ENCODE data around the gene WDR73.
A peak's percentile ranks its signal among the peaks of the same experiment; 100 is the strongest.

The WDR73 gene

GRCh38 chr15:84657748-84658079 lies 3.6 kb upstream of the WDR73 start:
- peak overlapping the region; percentile 52 for H3K4me3 ChIP-seq (replicated peaks; ENCODE audit: low read depth, low read length)
- no peak for TF ChIP-seq CTCF (IDR thresholded peaks at IDR 0.05; ENCODE audit: low read length, missing control alignments)
- no peak for DNase-seq (ENCODE audit: low read depth)

- no peak overlapping the region for H3K4me3 ChIP-seq (replicated peaks; ENCODE audit: low read depth, low read length)
- TF ChIP-seq CTCF (IDR thresholded peaks at IDR 0.05; ENCODE audit: low read length, missing control alignments): no peak
- DNase-seq (ENCODE audit: low read depth): no peak
Observed at GRCh38 chr15:84656972-84657371, 2.9 kb upstream of the WDR73 start.

GRCh38 chr15:84654689-84655453 lies 788 bp upstream of the WDR73 start:
- peak; percentile 85 for DNase-seq (ENCODE audit: low read depth)
- peak overlapping the region; percentile 78 for H3K4me3 ChIP-seq (replicated peaks; ENCODE audit: low read depth, low read length)
- peak; percentile 70 for TF ChIP-seq CTCF (IDR thresholded peaks at IDR 0.05; ENCODE audit: low read length, missing control alignments)

- DNase-seq (ENCODE audit: low read depth): no peak
- H3K4me3 ChIP-seq (replicated peaks; ENCODE audit: low read depth, low read length): peak overlapping the region; percentile 78
- no peak for TF ChIP-seq CTCF (IDR thresholded peaks at IDR 0.05; ENCODE audit: low read length, missing control alignments)
Observed at GRCh38 chr15:84653584-84653909, 536 bp downstream of the WDR73 start.

- no peak overlapping the region for H3K4me3 ChIP-seq (replicated peaks; ENCODE audit: low read depth, low read length)
- TF ChIP-seq CTCF (IDR thresholded peaks at IDR 0.05; ENCODE audit: low read length, missing control alignments): no peak
- DNase-seq (ENCODE audit: low read depth): peak; percentile 35
Observed at GRCh38 chr15:84649706-84650105, 4.4 kb downstream of the WDR73 start.

- no peak overlapping the region for H3K4me3 ChIP-seq (replicated peaks; ENCODE audit: low read depth, low read length)
- TF ChIP-seq CTCF (IDR thresholded peaks at IDR 0.05; ENCODE audit: low read length, missing control alignments): no peak
- DNase-seq (ENCODE audit: low read depth): no peak
Observed at GRCh38 chr15:84648539-84648938, 5.5 kb downstream of the WDR73 start.

- H3K4me3 ChIP-seq (replicated peaks; ENCODE audit: low read depth, low read length): no peak overlapping the region
- no peak for TF ChIP-seq CTCF (IDR thresholded peaks at IDR 0.05; ENCODE audit: low read length, missing control alignments)
- DNase-seq (ENCODE audit: low read depth): no peak
Observed at GRCh38 chr15:84647726-84648125, 6.4 kb downstream of the WDR73 start.

Data from fibroblast of pulmonary artery (primary cell).